PC-9 (cell line): Measurements from ENCODE around the gene TYW3. TPM values are rescaled to one million over a fixed set of nuclear protein-coding genes. Genes with fewer than 3 reads are reported as not detected.
A peak's percentile ranks its signal among the peaks of the same experiment; 100 is the strongest.

ENCODE experiments used
- BruUV-seq: library from RNA; stranded (reverse); fragments of 400-500 nt; replicated peaks from 2 replicates; lab custom pipeline; 2021; lab: Mats Ljungman, UMichigan
- CTCF ChIA-PET: fragments of 300-600 bp; sonication (Branson Sonifier 250); formaldehyde crosslinking; loops from one replicate; lab custom pipeline; 2022; ENCODE audit warnings: antibody characterized with exemption; lab: Charles Lee
- POLR2A ChIA-PET: fragments of 300-600 bp; sonication (Branson Sonifier 250); formaldehyde crosslinking; loops from one replicate; lab custom pipeline; 2022; ENCODE audit warnings: antibody characterized with exemption; ENCODE audit not compliant: unreplicated experiment; lab: Charles Lee
- DNase-seq, 2 experiments: peaks; one replicate each; pipeline versions ENCODE4 v3.0.0 to v3.0.0-alpha.2; 2015 to 2022; ENCODE audit warnings: mixed read lengths in 1 of 2
- H2AFZ ChIP-seq: fragments of 200-600 bp; sonication (generic); 2 replicates; pipeline ENCODE4 v1.8.1; 2017; ENCODE audit warnings: antibody characterized with exemption
- H3F3A ChIP-seq: fragments of 200-600 bp; sonication (generic); 2 replicates; pipeline ENCODE4 v1.8.1; 2017; ENCODE audit warnings: antibody characterized with exemption, mild to moderate bottlenecking, low read depth; ENCODE audit not compliant: insufficient read depth
- H3K27ac ChIP-seq: fragments of 200-600 bp; sonication (generic); 2 replicates; pipeline ENCODE4 v1.6.1; 2016; ENCODE audit warnings: mixed run types
- H3K27me3 ChIP-seq: fragments of 200-600 bp; sonication (generic); 2 replicates; pipeline ENCODE4 v1.6.1; 2016; ENCODE audit warnings: low read depth, mixed run types; ENCODE audit not compliant: insufficient read depth
- H3K36me3 ChIP-seq: fragments of 200-600 bp; sonication (generic); 2 replicates; pipeline ENCODE4 v1.6.1; 2016; ENCODE audit warnings: low read depth, mixed run types
- H3K4me1 ChIP-seq: fragments of 200-600 bp; sonication (generic); replicated peaks from 2 replicates; pipeline ENCODE4 v1.6.1; 2016; ENCODE audit warnings: mixed run types; ENCODE audit not compliant: insufficient read depth
- H3K4me2 ChIP-seq: fragments of 200-600 bp; sonication (generic); 2 replicates; pipeline ENCODE4 v1.6.1; 2017; ENCODE audit warnings: mixed run types
- H3K4me3 ChIP-seq: fragments of 200-600 bp; sonication (generic); 2 replicates; pipeline ENCODE4 v1.6.1; 2016; ENCODE audit warnings: mixed run types
- H3K79me2 ChIP-seq: fragments of 200-600 bp; sonication (generic); 2 replicates; pipeline ENCODE4 v1.6.1; 2017; ENCODE audit warnings: low read depth, mixed run types
- H3K9me2 ChIP-seq: fragments of 200-600 bp; sonication (generic); 2 replicates; pipeline ENCODE4 v1.8.1; 2017; ENCODE audit warnings: mild to moderate bottlenecking; ENCODE audit not compliant: insufficient read depth
- H3K9me3 ChIP-seq: fragments of 200-600 bp; sonication (generic); 2 replicates; pipeline ENCODE4 v1.8.1; 2016; ENCODE audit warnings: low read depth; ENCODE audit not compliant: insufficient read depth
- H4K20me1 ChIP-seq: fragments of 200-600 bp; sonication (generic); 2 replicates; pipeline ENCODE4 v1.8.1; 2017; ENCODE audit not compliant: insufficient read depth
- CTCF ChIP-seq: fragments of 200-600 bp; sonication (generic); conservative IDR thresholded peaks from 2 replicates; pipeline ENCODE4 v1.6.1; 2017; ENCODE audit warnings: mixed run types, antibody characterized with exemption, mild to moderate bottlenecking, moderate library complexity
- EZH2 ChIP-seq: fragments of 200-600 bp; sonication (generic); IDR thresholded peaks from 2 replicates; pipeline ENCODE4 v1.8.0; 2017; ENCODE audit warnings: antibody characterized with exemption, low read depth
- intact Hi-C: fragments of 100-400 bp; cut with micrococcal nuclease; formaldehyde crosslinking; loops from one replicate; pipeline ENCODE4 v1.10.0; 2022; ENCODE audit not compliant: unreplicated experiment
- total RNA-seq: library from RNA; stranded (reverse); gene quantifications from 2 replicates; pipeline ENCODE4 v1.2.3, GENCODE V29; 2021

Gene TYW3
- total RNA-seq, 1 experiment from 2014 or later, result 19.8 TPM

- no peak overlapping the region for H3K27ac ChIP-seq
- intact Hi-C loops, result no loop called here
Observed at GRCh38 chr1:74763807-74764206, 30.9 kb downstream of the TYW3 start.

DNA sequence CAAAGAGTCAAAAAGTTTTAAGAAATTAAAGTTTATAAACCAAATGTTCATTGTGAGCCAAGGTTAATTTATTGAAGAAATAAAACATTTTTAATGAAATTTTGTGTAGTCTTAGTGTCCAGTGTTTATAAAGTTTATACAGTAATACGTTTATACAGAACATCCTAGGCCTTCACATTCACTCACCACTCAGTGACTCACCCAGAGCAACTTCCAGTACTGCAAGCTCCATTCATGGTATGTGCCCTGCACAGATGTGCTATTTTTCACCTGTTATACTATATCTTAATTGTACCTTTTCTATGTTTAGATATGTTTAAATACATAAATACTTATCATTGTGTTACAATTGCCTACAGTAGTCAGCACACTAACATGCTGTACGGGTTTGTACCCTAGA is 33.6 kb downstream of the TYW3 start:
- intact Hi-C loops, result no loop called here
- Histone ChIP-seq H3K9me2 (no peaks in the 10 kb centered on the region), H3K36me3 (peaks cover 4% of the 10 kb centered on the region; the same call in 1 of the 2 replicates), H2AFZ (no peak overlapping the region), H4K20me1 (0 out of 2 replicates have a peak, but pooled peaks cover 4% of the 10 kb centered on the region), H3K4me1 (no peaks in the 10 kb centered on the region), H3K27ac (no peak overlapping the region), H3K9me3 (no peaks in the 10 kb centered on the region), H3F3A (no peaks in the 10 kb centered on the region), H3K27me3 (no peaks in the 10 kb centered on the region), H3K4me2 (no peak overlapping the region), H3K4me3 (no peak overlapping the region), H3K79me2 (no peaks in the 10 kb centered on the region)
- ChIA-PET CTCF (no interaction called here), POLR2A (no interaction called here)
- BruUV-seq, result no TSS peak
- TF ChIP-seq CTCF (no peak), EZH2 (no peak)
- DNase-seq, result no peak

More at GRCh38 chr1:74763807-74764206, 30.9 kb downstream of the TYW3 start:
- Histone ChIP-seq H3K9me2 (no peaks in the 10 kb centered on the region), H3K9me3 (no peaks in the 10 kb centered on the region), H2AFZ (no peak overlapping the region), H3K4me3 (no peak overlapping the region), H3K36me3 (peaks cover 8% of the 10 kb centered on the region; the same call in 1 of the 2 replicates), H3K4me2 (no peak overlapping the region), H3K79me2 (no peaks in the 10 kb centered on the region), H3K27me3 (no peaks in the 10 kb centered on the region), H3F3A (no peaks in the 10 kb centered on the region), H3K4me1 (no peaks in the 10 kb centered on the region), H4K20me1 (0 out of 2 replicates have a peak, but pooled peaks cover 4% of the 10 kb centered on the region)
- POLR2A ChIA-PET, result no interaction called here
- CTCF ChIA-PET, result no interaction called here
- no peak for TF ChIP-seq EZH2
- TF ChIP-seq CTCF, result no peak
- BruUV-seq, result no TSS peak
- no peak for DNase-seq

- TF ChIP-seq EZH2 (no peak), CTCF (peak; percentile 57)
- CTCF ChIA-PET, result no interaction called here
- intact Hi-C loops, result no loop called here
- no peaks in the 10 kb centered on the region for H3K9me3 ChIP-seq
- BruUV-seq, result no TSS peak
- H4K20me1 ChIP-seq, result 0 out of 2 replicates have a peak, but pooled peaks cover 4% of the 10 kb centered on the region
- no peak overlapping the region for H3K4me3 ChIP-seq
- 0 out of 2 replicates have a peak, but pooled peaks cover 1% of the 10 kb centered on the region for H3K36me3 ChIP-seq
- H3K79me2 ChIP-seq, result no peaks in the 10 kb centered on the region
- no peaks in the 10 kb centered on the region for H3F3A ChIP-seq
- no peaks in the 10 kb centered on the region for H3K4me1 ChIP-seq
- POLR2A ChIA-PET, result no interaction called here
- no peaks in the 10 kb centered on the region for H3K27me3 ChIP-seq
- no peak overlapping the region for H3K27ac ChIP-seq
- no peak overlapping the region for H3K4me2 ChIP-seq
- no peak overlapping the region for H2AFZ ChIP-seq
- H3K9me2 ChIP-seq, result no peaks in the 10 kb centered on the region
- DNase-seq, result no peak
Observed at GRCh38 chr1:74767490-74767889, 34.5 kb downstream of the TYW3 start.
